Motor neuron (in vitro differentiated cells): ENCODE data around the gene LHB. TPM values are rescaled to one million over a fixed set of nuclear protein-coding genes. Genes with fewer than 3 reads are reported as not detected.
"Not testable (repeated sequence)": the region's sequence is repeated elsewhere in the genome, so short reads cannot be mapped to it uniquely, and the experiment has no call there.

ENCODE experiments used
- ATAC-seq, 8 experiments: fragments of 200-7000 bp; cut with Tn5 transposase; replicated peaks in 6 of 8; 2 replicates each; pipeline ENCODE4 v1.8.0; 2021; ENCODE audit warnings: mild to moderate bottlenecking in 8 of 8, moderate library complexity in 8 of 8
- H3K27ac ChIP-seq, 2 donors: fragments of 250-450 bp; sonication (Bioruptor Pico); 2 replicates each; pipeline ENCODE4 v1.9.0; 2021; ENCODE audit warnings: antibody characterized with exemption in 2 of 2, mild to moderate bottlenecking in 2 of 2, moderate library complexity in 1 of 2
- H3K4me1 ChIP-seq, 2 donors: fragments of 250-450 bp; sonication (Bioruptor Pico); replicated peaks in 1 of 2; 2 replicates each; pipeline ENCODE4 v1.6.1; 2021; ENCODE audit warnings: antibody characterized with exemption in 2 of 2, mild to moderate bottlenecking in 2 of 2, moderate library complexity in 1 of 2
- H3K4me3 ChIP-seq, 5 donors: fragments of 250-450 bp; sonication (Bioruptor Pico); 2 replicates each; pipeline ENCODE4 v1.9.0; 2021; ENCODE audit warnings: antibody characterized with exemption in 5 of 5, mild to moderate bottlenecking in 5 of 5, moderate library complexity in 4 of 5
- WGBS, 10 experiments: fragments of 450-650 bp; shearing (Covaris generic); methylation state at CpG; one replicate each; pipeline ENCODE4 v1.0.0; 2022; 5-methylcytosine and 5-hydroxymethylcytosine counted together
- in situ Hi-C, 9 experiments: fragments of 400-800 bp; cut with MboI; loops; one replicate each; pipeline ENCODE4 v1.15.0; 2021; ENCODE audit warnings: low sequenced_read_pairs in 9 of 9, low pct_unique_long_range_greater_than_20kb in 2 of 9; ENCODE audit not compliant: unreplicated experiment in 9 of 9
- total RNA-seq, 8 experiments: library from RNA; unstranded; fragments of 300-600 nt; gene quantifications; 2 replicates each; pipeline versions ENCODE4 v1.2.3 to v1.2.4, GENCODE V29; 2022

Gene LHB
- total RNA-seq, 8 experiments from 2014 or later, result 0.88 to 2.9 (median 1.3) TPM; not detected in 3

GRCh38 chr19:49050376-49051033 is 33.6 kb upstream of the LHB start:
- H3K4me3 ChIP-seq, in situ Hi-C loops, H3K4me1 ChIP-seq, H3K27ac ChIP-seq: not testable (repeated sequence)
- peak in 4 of 8 experiments; percentile 23 to 65 (median 38) for ATAC-seq
- 0 to 69% methylated on average over 2 to 14 of the region's 24 CpGs; no CpG with 5 or more reads in 8 of the 10 experiments for WGBS, 10 experiments

DNA sequence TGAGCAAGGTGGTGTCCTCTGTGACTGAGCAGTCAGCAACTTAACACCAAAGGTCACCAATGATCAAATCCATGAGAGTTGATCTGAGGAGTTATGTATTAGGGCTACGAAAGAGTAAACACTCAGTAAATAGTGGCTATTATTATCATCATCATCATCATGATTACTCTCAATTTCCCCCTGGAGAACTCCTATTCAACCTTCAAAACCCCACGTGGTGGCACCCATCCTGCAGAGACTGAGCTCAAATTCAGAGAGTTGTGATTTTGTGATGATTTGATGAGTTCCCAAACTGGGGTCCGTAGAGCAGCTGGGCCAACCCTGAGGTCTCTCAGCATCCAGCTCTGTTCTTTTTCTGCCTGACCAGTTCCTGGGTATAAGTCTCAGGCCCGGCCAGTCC is 32.9 kb upstream of the LHB start:
- H3K4me1 ChIP-seq, H3K4me3 ChIP-seq, in situ Hi-C loops, ATAC-seq, H3K27ac ChIP-seq: not testable (repeated sequence)
- WGBS, 10 experiments, result no CpG with 5 or more reads among the region's 4 CpGs

GRCh38 chr19:49049011-49049410 is 32.1 kb upstream of the LHB start, which contains the start of gene CGB8:
CGB8 (minus strand) TSS chr19:49049111; CDS start chr19:49048739, 372 bp downstream.
- in situ Hi-C loops, H3K4me3 ChIP-seq, H3K4me1 ChIP-seq, H3K27ac ChIP-seq, ATAC-seq: not testable (repeated sequence)
- no CpG with 5 or more reads among the region's 12 CpGs for WGBS, 10 experiments

- in situ Hi-C loops, H3K4me1 ChIP-seq, ATAC-seq, H3K4me3 ChIP-seq, H3K27ac ChIP-seq: not testable (repeated sequence)
- no CpG with 5 or more reads among the region's 15 CpGs for WGBS, 10 experiments
Observed at GRCh38 chr19:49043548-49043947, 26.7 kb upstream of the LHB start, which contains the start of gene CGB5. CGB5 (plus strand) TSS chr19:49043848; CDS start chr19:49044210, 362 bp downstream.

DNA sequence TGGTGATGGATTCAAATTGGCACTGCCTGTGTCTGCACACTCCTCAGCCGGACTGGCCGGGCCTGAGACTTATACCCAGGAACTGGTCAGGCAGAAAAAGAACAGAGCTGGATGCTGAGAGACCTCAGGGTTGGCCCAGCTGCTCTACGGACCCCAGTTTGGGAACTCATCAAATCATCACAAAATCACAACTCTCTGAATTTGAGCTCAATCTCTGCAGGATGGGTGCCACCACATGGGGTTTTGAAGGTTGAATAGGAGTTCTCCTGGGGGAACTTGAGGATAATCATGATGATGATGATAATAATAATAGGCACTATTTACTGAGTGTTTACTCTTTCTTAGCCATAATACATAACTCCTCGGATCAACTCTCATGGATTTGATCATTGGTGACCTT is 25.8 kb upstream of the LHB start:
- H3K4me3 ChIP-seq, H3K27ac ChIP-seq, ATAC-seq, in situ Hi-C loops, H3K4me1 ChIP-seq: not testable (repeated sequence)
- 64 to 80% methylated on average over 1 of the region's 4 CpGs; no CpG with 5 or more reads in 8 of the 10 experiments for WGBS, 10 experiments

- no peak overlapping the region for H3K27ac ChIP-seq
- no peak for ATAC-seq
- H3K4me1 ChIP-seq, result no peaks in the 10 kb centered on the region
- H3K4me3 ChIP-seq, result no peak overlapping the region
- in situ Hi-C loops, result no loop called here
- WGBS, 10 experiments, result 35 to 100% methylated on average over 1 to 2 of the region's 17 CpGs; no CpG with 5 or more reads in 8 of the 10 experiments
Observed at GRCh38 chr19:49042177-49042576, 25.3 kb upstream of the LHB start.

DNA sequence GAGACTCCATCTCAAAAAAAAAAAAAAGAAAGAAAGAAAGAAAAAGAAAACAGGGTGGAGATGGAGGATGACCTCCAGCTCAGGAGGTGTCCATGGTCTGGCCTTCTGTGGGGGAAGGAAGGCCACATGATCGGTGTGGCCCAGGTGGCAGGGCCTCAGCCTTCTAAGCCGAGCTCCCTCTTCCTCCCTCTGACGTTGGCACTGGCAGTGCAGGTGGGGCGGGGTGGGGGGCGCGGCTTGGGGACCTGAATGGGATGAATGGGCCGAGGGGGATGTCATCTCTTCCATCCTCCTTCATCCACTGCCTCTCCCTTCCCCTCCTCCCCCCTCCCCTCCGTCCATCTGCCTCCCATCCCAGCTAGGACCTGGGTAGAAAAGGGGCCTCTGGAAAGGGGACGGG is 22.8 kb upstream of the LHB start:
- ATAC-seq, result peak in 3 of 8 experiments; percentile 11 to 23 (median 19)
- H3K4me3 ChIP-seq, H3K27ac ChIP-seq, in situ Hi-C loops, H3K4me1 ChIP-seq: not testable (repeated sequence)
- WGBS, 10 experiments, result no CpG with 5 or more reads among the region's 9 CpGs

DNA sequence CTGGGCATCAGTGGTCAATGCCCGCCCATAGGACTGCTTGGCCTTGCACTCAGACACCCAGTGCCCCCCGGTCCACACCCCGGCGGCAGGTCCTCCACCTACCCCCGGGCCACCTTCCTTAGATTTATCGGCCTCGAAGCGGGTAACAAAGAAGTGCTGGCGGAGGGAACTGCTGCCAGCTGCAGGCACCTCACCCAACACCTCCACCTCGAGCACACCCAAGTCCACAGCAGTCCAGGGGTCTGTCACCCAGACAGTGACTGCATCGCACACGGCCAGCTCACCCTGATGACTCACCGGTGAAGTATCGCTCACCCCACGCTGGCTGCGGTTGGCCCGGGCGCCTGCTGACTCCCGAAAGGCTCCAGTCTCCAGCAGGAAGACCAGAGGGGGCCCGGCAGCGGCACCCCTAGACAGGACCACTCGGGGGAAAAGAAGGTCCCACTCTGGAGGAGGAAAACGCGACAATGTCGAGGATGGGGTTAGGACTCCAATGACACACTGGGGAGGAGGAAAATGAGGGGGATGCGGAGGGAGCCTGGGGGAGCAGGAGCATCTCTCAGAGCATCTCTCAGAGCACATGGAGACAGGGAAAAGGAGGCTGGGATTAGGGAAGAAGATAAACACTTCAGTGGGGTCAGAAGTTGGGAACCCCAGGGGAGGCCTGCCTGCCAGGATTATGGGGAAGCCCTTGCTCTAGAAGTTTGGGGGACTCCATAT is 21.8 kb upstream of the LHB start:
- H3K4me1 ChIP-seq, H3K4me3 ChIP-seq, in situ Hi-C loops, H3K27ac ChIP-seq: not testable (repeated sequence)
- WGBS, 10 experiments, result 20 to 84% methylated on average over 4 to 5 of the region's 26 CpGs; no CpG with 5 or more reads in 8 of the 10 experiments
- peak in 2 of 8 experiments; percentile 78 to 94 for ATAC-seq

DNA sequence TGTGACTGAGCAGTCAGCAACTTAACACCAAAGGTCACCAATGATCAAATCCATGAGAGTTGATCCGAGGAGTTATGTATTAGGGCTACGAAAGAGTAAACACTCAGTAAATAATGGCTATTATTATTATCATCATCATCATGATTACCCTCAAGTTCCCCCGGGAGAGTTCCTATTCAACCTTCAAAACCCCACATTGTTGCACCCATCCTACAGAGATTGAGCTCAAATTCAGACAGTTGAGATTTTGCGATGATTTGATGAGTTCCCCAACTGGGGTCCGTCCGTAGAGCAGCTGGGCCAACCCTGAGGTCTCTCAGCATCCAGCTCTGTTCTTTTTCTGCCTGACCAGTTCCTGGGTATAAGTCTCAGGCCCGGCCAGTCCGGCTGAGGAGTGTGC is 21.2 kb upstream of the LHB start:
- H3K27ac ChIP-seq, H3K4me3 ChIP-seq, H3K4me1 ChIP-seq, in situ Hi-C loops, ATAC-seq: not testable (repeated sequence)
- WGBS, 10 experiments, result 80% methylated on average over 1 of the region's 8 CpGs; no CpG with 5 or more reads in 9 of the 10 experiments

DNA sequence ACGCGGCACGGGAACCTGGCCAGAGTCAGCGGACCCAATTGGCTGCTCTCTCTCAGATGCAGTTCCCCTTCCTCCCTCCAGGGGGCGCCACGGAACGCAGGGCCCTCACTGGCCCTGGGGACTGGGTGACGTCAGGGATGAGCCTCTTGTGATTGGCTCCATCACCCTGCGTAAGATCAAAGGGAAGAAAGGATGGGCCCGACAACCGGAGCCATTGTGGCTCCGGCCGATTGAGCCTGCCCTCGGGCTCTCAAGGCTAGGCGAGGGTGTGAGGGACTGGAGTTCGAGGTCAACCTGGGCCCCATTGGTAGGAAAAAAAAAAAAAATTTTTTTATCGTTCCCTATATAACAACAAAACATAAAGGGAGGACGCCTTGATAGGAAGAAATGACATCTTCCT is 19.9 kb upstream of the LHB start, which contains the start of gene CGB1:
TSS of gene CGB1 (minus strand) at position 81 of the 400 bp plus-strand sequence. CDS start 184 bp downstream, outside the sequence.
- in situ Hi-C loops, H3K27ac ChIP-seq, H3K4me1 ChIP-seq, H3K4me3 ChIP-seq: not testable (repeated sequence)
- ATAC-seq, result peak in 1 of 8 experiments; percentile 22
- WGBS, 10 experiments, result 0 to 100% (median 40%) methylated on average over 1 to 3 of the region's 18 CpGs; no CpG with 5 or more reads in 7 of the 10 experiments

DNA sequence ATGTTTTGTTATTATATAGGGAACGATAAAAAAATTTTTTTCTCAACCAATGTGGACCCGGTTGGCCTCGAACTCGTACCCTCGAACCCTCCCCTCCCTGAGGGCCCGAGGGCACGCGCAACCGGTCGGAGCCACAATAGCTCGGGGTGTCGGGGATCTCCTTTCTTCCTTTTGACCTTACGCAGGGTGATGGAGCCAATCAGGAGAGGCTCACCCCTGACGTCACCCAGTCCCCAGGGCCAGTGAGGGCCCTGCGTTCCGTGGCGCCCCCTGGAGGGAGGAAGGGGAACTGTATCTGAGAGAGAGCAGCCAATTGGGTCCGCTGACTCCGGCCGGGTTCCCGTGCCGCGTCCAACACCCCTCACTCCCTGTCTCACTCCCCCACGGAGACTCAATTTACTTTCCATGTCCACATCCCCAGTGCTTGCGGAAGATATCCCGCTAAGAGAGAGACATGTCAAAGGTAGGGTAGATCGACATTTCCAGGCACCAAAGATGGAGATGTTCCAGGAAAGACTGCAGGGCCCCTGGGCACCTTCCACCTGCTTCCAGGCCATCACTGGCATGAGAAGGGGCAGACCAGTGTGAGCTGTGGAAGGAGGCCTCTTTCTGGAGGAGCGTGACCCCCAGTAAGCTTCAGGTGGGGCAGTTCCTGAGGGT is 14.9 kb upstream of the LHB start, which contains the start of gene CGB2:
TSS of gene CGB2 (plus strand) at position 249 of the 660 bp plus-strand sequence. CDS start at position 455, 206 bp downstream.
- ATAC-seq, result peak in 1 of 8 experiments; percentile 23
- in situ Hi-C loops, H3K4me3 ChIP-seq, H3K4me1 ChIP-seq, H3K27ac ChIP-seq: not testable (repeated sequence)
- 27 to 87% (median 59%) methylated on average over 2 to 14 of the region's 28 CpGs; no CpG with 5 or more reads in 5 of the 10 experiments for WGBS, 10 experiments

DNA sequence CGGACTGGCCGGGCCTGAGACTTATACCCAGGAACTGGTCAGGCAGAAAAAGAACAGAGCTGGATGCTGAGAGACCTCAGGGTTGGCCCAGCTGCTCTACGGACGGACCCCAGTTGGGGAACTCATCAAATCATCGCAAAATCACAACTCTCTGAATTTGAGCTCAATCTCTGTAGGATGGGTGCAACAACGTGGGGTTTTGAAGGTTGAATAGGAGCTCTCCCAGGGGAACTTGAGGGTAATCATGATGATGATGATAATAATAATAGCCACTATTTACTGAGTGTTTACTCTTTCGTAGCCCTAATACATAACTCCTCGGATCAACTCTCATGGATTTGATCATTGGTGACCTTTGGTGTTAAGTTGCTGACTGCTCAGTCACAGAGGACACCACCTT is 13.4 kb upstream of the LHB start:
- H3K27ac ChIP-seq, H3K4me3 ChIP-seq, H3K4me1 ChIP-seq, ATAC-seq, in situ Hi-C loops: not testable (repeated sequence)
- WGBS, 10 experiments, result no CpG with 5 or more reads among the region's 8 CpGs

DNA sequence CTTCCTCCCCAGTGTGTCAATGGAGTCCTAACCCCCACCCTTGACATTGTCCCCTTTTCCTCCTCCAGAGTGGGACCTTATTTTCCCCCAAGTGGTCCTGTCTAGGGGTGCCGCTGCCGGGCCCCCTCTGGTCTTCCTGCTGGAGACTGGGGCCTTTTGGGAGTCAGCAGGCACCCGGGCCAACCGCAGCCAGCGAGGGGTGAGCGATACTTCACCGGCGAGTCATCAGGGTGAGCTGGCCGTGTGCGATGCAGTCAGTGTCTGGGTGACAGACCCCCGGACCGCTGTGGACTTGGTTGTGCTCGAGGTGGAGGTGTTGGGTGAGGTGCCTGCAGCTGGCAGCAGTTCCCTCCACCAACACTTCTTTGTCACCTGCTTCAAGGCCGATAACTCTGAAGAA is 12.9 kb upstream of the LHB start:
- H3K4me3 ChIP-seq, in situ Hi-C loops, H3K4me1 ChIP-seq, H3K27ac ChIP-seq, ATAC-seq: not testable (repeated sequence)
- WGBS, 10 experiments, result no CpG with 5 or more reads among the region's 14 CpGs
